SK-N-SH treated with all-trans-retinoic acid at 6 μM for 48 hours (cell line): ENCODE results near the gene OPN1SW.

ENCODE experiments used
- ATAC-seq: fragments of 200-7000 bp; cut with Tn5 transposase; 3 replicates; pipeline ENCODE4 v1.9.1; 2020; ENCODE audit warnings: mild to moderate bottlenecking, moderate library complexity
- ARNTL ChIP-seq: fragments of 450-650 bp; formaldehyde crosslinking; IDR thresholded peaks from 2 replicates; pipeline ENCODE4 v1.5.0; 2020; ENCODE audit warnings: low read depth, mild to moderate bottlenecking, moderate library complexity, borderline replicate concordance
- BACH2 ChIP-seq: fragments of 250-450 bp; sonication (Bioruptor Pico); IDR thresholded peaks from 2 replicates; pipeline ENCODE4 v1.9.0; 2021; ENCODE audit warnings: mild to moderate bottlenecking, borderline replicate concordance
- CSDC2 ChIP-seq: fragments of 250-450 bp; sonication (Bioruptor Pico); IDR thresholded peaks from 2 replicates; pipeline ENCODE4 v1.5.0; 2020; ENCODE audit warnings: mild to moderate bottlenecking, moderate library complexity
- ESRRG ChIP-seq: fragments of 250-450 bp; sonication (Bioruptor Pico); IDR thresholded peaks from 2 replicates; pipeline ENCODE4 v1.6.1; 2021; ENCODE audit warnings: mild to moderate bottlenecking
- GLIS3 ChIP-seq: fragments of 250-450 bp; sonication (Bioruptor Pico); IDR thresholded peaks from 2 replicates; pipeline ENCODE4 v1.5.0; 2020; ENCODE audit warnings: mild to moderate bottlenecking, moderate library complexity
- ISL1 ChIP-seq: fragments of 250-450 bp; sonication (Bioruptor Pico); IDR thresholded peaks from 2 replicates; pipeline ENCODE4 v2.1.2; 2022; ENCODE audit warnings: mild to moderate bottlenecking, moderate library complexity
- OSR1 ChIP-seq: fragments of 250-450 bp; sonication (Bioruptor Pico); IDR thresholded peaks from 2 replicates; pipeline ENCODE4 v1.8.0; 2022; ENCODE audit warnings: moderate library complexity, mild to moderate bottlenecking, inconsistent platforms
- PPARA ChIP-seq: fragments of 250-450 bp; sonication (Bioruptor Pico); IDR thresholded peaks from 2 replicates; pipeline ENCODE4 v1.5.0; 2020; ENCODE audit warnings: mild to moderate bottlenecking, borderline replicate concordance
- RARB ChIP-seq: fragments of 250-450 bp; sonication (Bioruptor Pico); IDR thresholded peaks from 2 replicates; pipeline ENCODE4 v1.8.0; 2021; ENCODE audit warnings: mild to moderate bottlenecking, moderate library complexity
- SNAI2 ChIP-seq: fragments of 250-450 bp; sonication (Bioruptor Pico); IDR thresholded peaks from 2 replicates; pipeline ENCODE4 v1.5.0; 2020; ENCODE audit warnings: mild to moderate bottlenecking, moderate library complexity
- TCF4 ChIP-seq: fragments of 250-450 bp; sonication (Bioruptor Pico); IDR thresholded peaks from 2 replicates; pipeline ENCODE4 v1.8.0; 2021; ENCODE audit warnings: mild to moderate bottlenecking, moderate library complexity, borderline replicate concordance
- TOX ChIP-seq: fragments of 250-450 bp; sonication (Bioruptor Pico); IDR thresholded peaks from 2 replicates; pipeline ENCODE4 v1.8.0; 2021; ENCODE audit warnings: mild to moderate bottlenecking, moderate library complexity, borderline replicate concordance
- ZFP3 ChIP-seq: fragments of 250-450 bp; sonication (Bioruptor Pico); IDR thresholded peaks from 2 replicates; pipeline ENCODE4 v1.5.0; 2020; ENCODE audit warnings: mild to moderate bottlenecking, moderate library complexity
- ZFP30 ChIP-seq: fragments of 450-650 bp; formaldehyde crosslinking; IDR thresholded peaks from 2 replicates; pipeline ENCODE4 v1.5.0; 2022; ENCODE audit warnings: mild to moderate bottlenecking, moderate library complexity
- ZNF565 ChIP-seq: fragments of 450-650 bp; formaldehyde crosslinking; conservative IDR thresholded peaks from 2 replicates; pipeline ENCODE4 v1.5.0; 2020; ENCODE audit warnings: low read depth, mild to moderate bottlenecking, moderate library complexity
- ZNF8 ChIP-seq: fragments of 450-650 bp; formaldehyde crosslinking; IDR thresholded peaks from 2 replicates; pipeline ENCODE4 v1.5.0; 2020; ENCODE audit warnings: mild to moderate bottlenecking, moderate library complexity
- TF ChIP-seq, protein P1 (sequence below): fragments of 250-450 bp; sonication (Bioruptor Pico); IDR thresholded peaks from 2 replicates; pipeline ENCODE4 v1.8.0; 2021; ENCODE audit warnings: low read depth, mild to moderate bottlenecking, moderate library complexity, borderline replicate concordance
- TF ChIP-seq, protein P2 (sequence below): fragments of 250-450 bp; sonication (Bioruptor Pico); IDR thresholded peaks from 2 replicates; pipeline ENCODE4 v1.5.1; 2021; ENCODE audit warnings: mild to moderate bottlenecking, moderate library complexity
- TF ChIP-seq, protein P3 (sequence below): fragments of 250-450 bp; sonication (Bioruptor Pico); IDR thresholded peaks from 2 replicates; pipeline ENCODE4 v1.5.0; 2020; ENCODE audit warnings: mild to moderate bottlenecking, moderate library complexity
- TF ChIP-seq, protein P4 (sequence below): fragments of 250-450 bp; sonication (Bioruptor Pico); IDR thresholded peaks from 2 replicates; pipeline ENCODE4 v1.5.1; 2020; ENCODE audit warnings: low read depth, mild to moderate bottlenecking, moderate library complexity

The OPN1SW gene

DNA sequence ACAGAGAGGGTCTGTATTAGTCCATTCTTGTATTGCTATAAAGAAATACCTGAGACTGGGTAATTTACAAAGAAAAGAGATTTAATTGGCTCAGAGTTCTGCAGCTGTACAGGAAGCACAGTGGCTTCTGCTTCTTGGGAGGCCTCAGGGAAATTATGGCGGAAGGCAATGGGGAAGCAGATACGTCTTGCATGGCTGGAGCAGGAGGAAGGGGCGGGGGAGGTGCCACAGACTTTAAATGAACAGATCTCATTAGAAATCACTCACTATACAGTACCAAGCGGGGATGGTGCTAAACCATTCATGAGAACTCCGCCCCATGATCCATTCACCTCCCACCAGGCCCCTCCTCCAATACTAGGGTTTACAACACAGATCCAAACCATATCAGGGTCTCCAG lies 40.2 kb downstream of the OPN1SW start:
- ATAC-seq = no peak
- TF ChIP-seq ZFP30 (no peak), TCF4 (no peak), OSR1 (CRISPR knock-in tag) (no peak), SNAI2 (CRISPR knock-in tag) (no peak), BACH2 (CRISPR knock-in tag) (no peak), ISL1 (CRISPR knock-in tag) (no peak), RARB (no peak), TOX (CRISPR knock-in tag) (no peak), PPARA (CRISPR knock-in tag) (no peak), GLIS3 (CRISPR knock-in tag) (no peak), ARNTL (no peak), CSDC2 (no peak), ZFP3 (no peak), ESRRG (CRISPR knock-in tag) (no peak), ZNF8 (CRISPR knock-in tag) (no peak), ZNF565 (CRISPR knock-in tag) (no peak)
- TF ChIP-seq, protein P1, sequence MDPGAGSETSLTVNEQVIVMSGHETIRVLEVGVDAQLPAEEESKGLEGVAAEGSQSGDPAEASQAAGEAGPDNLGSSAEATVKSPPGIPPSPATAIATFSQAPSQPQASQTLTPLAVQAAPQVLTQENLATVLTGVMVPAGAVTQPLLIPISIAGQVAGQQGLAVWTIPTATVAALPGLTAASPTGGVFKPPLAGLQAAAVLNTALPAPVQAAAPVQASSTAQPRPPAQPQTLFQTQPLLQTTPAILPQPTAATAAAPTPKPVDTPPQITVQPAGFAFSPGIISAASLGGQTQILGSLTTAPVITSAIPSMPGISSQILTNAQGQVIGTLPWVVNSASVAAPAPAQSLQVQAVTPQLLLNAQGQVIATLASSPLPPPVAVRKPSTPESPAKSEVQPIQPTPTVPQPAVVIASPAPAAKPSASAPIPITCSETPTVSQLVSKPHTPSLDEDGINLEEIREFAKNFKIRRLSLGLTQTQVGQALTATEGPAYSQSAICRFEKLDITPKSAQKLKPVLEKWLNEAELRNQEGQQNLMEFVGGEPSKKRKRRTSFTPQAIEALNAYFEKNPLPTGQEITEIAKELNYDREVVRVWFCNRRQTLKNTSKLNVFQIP (CRISPR knock-in tag) = no peak
- TF ChIP-seq, protein P2, sequence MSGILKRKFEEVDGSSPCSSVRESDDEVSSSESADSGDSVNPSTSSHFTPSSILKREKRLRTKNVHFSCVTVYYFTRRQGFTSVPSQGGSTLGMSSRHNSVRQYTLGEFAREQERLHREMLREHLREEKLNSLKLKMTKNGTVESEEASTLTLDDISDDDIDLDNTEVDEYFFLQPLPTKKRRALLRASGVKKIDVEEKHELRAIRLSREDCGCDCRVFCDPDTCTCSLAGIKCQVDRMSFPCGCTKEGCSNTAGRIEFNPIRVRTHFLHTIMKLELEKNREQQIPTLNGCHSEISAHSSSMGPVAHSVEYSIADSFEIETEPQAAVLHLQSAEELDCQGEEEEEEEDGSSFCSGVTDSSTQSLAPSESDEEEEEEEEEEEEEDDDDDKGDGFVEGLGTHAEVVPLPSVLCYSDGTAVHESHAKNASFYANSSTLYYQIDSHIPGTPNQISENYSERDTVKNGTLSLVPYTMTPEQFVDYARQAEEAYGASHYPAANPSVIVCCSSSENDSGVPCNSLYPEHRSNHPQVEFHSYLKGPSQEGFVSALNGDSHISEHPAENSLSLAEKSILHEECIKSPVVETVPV = no peak
- TF ChIP-seq, protein P3, sequence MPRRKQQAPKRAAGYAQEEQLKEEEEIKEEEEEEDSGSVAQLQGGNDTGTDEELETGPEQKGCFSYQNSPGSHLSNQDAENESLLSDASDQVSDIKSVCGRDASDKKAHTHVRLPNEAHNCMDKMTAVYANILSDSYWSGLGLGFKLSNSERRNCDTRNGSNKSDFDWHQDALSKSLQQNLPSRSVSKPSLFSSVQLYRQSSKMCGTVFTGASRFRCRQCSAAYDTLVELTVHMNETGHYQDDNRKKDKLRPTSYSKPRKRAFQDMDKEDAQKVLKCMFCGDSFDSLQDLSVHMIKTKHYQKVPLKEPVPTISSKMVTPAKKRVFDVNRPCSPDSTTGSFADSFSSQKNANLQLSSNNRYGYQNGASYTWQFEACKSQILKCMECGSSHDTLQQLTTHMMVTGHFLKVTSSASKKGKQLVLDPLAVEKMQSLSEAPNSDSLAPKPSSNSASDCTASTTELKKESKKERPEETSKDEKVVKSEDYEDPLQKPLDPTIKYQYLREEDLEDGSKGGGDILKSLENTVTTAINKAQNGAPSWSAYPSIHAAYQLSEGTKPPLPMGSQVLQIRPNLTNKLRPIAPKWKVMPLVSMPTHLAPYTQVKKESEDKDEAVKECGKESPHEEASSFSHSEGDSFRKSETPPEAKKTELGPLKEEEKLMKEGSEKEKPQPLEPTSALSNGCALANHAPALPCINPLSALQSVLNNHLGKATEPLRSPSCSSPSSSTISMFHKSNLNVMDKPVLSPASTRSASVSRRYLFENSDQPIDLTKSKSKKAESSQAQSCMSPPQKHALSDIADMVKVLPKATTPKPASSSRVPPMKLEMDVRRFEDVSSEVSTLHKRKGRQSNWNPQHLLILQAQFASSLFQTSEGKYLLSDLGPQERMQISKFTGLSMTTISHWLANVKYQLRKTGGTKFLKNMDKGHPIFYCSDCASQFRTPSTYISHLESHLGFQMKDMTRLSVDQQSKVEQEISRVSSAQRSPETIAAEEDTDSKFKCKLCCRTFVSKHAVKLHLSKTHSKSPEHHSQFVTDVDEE = no peak

DNA sequence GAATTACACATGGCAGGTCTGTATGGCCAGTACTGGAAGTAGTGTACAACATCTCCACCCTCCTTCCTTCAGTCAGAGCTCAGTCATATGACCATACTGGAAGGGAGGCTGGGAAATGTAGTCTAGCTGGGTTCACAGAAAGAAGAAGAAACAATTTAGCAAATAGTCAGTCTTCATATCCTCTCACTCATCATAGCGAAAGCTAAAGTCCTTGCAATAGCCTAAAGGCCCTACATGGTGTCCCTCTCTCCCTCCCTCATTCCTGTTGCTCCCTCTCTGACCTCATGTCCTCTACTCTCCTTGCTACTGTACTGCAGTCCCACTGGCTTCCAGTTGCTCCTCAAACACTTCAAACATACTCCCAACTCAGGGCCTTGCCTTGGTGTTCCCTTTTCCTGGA lies 40.7 kb downstream of the OPN1SW start:
- ATAC-seq = no peak
- TF ChIP-seq, protein P4, sequence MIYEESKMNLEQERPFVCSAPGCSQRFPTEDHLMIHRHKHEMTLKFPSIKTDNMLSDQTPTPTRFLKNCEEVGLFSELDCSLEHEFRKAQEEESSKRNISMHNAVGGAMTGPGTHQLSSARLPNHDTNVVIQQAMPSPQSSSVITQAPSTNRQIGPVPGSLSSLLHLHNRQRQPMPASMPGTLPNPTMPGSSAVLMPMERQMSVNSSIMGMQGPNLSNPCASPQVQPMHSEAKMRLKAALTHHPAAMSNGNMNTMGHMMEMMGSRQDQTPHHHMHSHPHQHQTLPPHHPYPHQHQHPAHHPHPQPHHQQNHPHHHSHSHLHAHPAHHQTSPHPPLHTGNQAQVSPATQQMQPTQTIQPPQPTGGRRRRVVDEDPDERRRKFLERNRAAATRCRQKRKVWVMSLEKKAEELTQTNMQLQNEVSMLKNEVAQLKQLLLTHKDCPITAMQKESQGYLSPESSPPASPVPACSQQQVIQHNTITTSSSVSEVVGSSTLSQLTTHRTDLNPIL (CRISPR knock-in tag) = no peak
- no peak for TF ChIP-seq SNAI2 (CRISPR knock-in tag)
- no peak for TF ChIP-seq ARNTL
- TF ChIP-seq, protein P1 (CRISPR knock-in tag) = no peak
- TF ChIP-seq BACH2 (CRISPR knock-in tag) = no peak
- TF ChIP-seq ISL1 (CRISPR knock-in tag) = no peak

DNA sequence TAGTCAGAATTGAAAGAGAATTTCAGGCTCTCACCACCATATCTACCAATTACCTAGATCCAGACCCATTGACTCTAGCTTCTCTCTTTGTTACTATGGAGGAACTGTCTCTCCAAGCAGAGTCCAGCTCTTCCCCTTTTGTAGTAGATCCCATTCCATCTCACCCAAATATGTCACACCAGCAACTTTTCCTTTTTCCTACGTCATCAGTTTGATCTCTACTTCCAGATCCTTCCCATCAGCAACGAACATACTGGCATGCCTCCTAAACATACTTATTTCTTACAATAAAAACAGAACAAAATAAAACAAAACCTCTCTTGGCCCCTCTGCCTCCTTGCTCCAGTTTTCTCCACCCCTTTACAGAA lies 42.3 kb downstream of the OPN1SW start:
- no peak for TF ChIP-seq ISL1 (CRISPR knock-in tag)
- no peak for TF ChIP-seq ZNF8 (CRISPR knock-in tag)
- no peak for TF ChIP-seq ZFP3
- TF ChIP-seq GLIS3 (CRISPR knock-in tag) = no peak
- TF ChIP-seq ZNF565 (CRISPR knock-in tag) = no peak
- no peak for TF ChIP-seq ESRRG (CRISPR knock-in tag)
- TF ChIP-seq, protein P3 = no peak

More for the DNA sequence above, 42.3 kb downstream of the OPN1SW start:
- no peak for ATAC-seq
